ENCODE data around the gene E2F1.

Gene E2F1

GRCh38 chr20:33669873-33670640, 16.1 kb downstream of the E2F1 start:
- no peak for DNase-seq

GRCh38 chr20:33669224-33669623, 17.0 kb downstream of the E2F1 start:
- DNase-seq: no peak

DNA sequence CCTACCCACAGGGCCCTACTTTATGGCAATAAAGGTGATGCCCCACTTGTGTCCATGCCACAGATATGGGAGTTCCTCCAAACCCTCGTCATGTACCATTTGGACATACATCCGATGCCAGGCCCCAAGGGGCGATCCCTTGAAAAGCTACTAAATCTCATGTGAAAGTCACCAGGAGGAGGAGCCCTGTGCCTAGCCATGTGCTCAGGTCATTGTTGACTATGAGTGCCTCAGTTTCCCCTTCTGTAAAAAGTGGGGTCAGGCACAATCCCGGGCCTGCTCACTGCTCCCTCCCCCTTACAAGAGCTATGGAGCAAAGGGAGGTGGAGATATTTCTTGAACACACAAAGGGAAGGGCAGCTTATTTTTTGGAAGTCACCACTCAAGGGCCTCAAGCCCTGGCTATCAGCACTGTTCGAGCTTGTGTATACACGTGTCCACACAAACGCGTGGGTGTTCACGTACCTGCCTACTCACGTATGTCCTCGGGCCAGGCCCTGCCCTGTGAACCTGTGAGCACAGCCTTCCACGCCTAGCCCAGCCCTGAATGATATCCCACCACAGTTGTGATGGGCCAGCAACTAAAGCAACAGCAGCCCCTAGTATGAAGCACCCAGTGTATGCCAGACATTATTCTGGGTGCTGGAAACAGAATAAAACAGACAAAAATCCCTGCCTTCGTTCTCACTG, 17.6 kb downstream of the E2F1 start:
- no peak for DNase-seq

GRCh38 chr20:33667676-33668465, 18.3 kb downstream of the E2F1 start:
- peak; percentile 47 for DNase-seq

- no peak for DNase-seq
These were observed 18.9 kb downstream of the E2F1 start for GRCh38 chr20:33667245-33667675.

DNA sequence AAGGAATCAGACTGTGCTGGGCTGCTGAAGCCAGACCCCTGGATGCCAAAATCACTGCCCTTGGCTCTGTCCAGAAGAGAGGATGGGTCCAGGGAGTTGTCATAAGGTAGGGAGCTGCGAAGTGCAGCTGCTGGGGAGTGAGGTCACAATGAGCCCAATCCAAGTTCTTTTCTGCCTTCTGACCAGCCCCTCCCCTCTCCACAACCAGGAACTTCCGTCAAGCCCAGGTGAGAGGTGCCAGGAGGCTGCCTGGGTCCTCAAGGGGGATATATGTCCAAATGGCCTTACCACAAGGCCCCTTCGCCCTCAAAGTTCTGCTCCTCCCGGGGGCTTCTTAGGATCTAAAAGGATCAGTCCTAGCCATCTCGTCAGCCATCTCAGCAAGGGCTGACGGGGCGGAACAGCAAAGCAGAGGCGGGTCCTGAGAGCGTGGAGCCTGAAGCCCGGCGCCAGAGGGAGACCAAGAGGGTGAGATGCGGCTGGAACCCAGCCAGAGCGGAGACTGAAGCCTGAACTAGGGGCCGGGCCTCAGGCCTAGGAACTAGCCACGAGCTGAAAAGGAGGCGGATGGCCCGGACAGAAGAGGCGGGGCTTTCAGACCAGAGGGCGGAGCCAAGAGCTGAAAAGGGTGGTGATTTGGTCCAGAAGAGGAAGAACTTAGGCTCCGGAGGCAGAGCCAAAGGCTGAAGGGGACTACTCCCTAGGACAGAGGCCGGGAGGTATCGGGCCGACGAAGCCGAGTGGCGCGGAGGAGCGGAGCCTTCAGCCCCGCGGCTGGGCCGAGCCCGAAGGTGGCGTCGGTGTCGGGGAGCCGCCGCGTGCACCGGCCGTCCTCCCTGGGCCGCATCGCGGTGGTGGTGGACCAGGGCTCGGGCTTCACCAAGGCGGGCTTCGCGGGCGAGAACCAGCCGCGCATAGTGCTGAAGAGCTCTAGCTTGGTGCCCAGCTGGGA, 19.6 kb downstream of the E2F1 start, which contains the start of gene ACTL10:
Gene ACTL10 (plus strand): TSS at position 651 of the 952 bp plus-strand sequence. CDS start 555 bp downstream, outside the sequence.
- DNase-seq: peak; percentile 96

GRCh38 chr20:33664762-33665144, 21.4 kb downstream of the E2F1 start:
- DNase-seq: no peak

- no peak for DNase-seq
These were observed 22.0 kb downstream of the E2F1 start for GRCh38 chr20:33664085-33664761.

DNA sequence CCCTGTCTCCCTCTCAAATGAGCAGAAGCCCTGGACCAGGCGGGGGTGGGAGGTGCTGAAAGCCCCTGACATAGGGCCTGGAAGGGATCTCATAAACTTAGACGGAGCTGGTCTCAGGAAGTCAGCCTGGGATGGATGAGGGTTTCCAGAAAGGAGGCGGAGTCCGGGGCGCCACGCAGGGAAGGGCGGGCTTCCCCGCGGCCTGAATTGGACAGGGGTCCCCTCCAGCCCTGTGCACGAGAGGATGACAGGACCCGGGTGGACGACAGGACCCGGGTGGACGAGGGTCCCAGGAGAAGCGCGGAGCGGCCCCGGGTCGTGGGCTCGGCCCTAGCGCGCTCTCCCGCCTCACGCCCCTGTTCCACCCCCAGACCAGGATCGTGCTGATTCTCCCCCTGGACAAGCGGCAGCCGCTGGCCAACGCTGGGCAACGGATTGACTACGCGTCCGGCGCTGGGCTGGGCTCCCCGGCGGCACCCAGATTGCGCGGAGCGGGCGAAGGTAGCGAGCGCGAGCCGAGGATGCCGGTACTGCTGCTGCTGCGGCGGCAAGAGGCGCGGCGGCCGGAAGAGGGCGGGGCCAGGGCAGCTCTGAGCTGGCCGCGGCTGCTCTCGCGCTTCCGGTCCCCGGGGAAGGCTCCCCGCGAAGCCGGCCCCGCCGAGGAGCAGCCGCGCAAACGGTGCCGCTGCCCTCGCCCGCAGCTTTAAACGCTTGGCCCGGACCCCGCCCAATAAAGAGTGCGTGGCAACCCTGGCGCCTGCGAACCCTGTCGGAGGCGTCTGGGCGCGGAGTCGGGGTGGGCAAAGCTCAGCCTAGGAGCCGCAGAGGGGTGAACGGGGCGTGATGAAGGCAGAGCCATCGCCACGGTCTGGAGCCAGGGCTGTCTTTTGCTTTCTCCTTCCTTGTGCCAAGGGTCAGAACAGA, 22.8 kb downstream of the E2F1 start:
- peak; percentile 51 for DNase-seq

GRCh38 chr20:33662172-33662571, 24.0 kb downstream of the E2F1 start, which contains the start of gene C20orf144:
C20orf144 (plus strand) TSS chr20:33662327; CDS start chr20:33662346, 19 bp downstream.
- DNase-seq: no peak

GRCh38 chr20:33660685-33661058, 25.5 kb downstream of the E2F1 start:
- DNase-seq: no peak

DNA sequence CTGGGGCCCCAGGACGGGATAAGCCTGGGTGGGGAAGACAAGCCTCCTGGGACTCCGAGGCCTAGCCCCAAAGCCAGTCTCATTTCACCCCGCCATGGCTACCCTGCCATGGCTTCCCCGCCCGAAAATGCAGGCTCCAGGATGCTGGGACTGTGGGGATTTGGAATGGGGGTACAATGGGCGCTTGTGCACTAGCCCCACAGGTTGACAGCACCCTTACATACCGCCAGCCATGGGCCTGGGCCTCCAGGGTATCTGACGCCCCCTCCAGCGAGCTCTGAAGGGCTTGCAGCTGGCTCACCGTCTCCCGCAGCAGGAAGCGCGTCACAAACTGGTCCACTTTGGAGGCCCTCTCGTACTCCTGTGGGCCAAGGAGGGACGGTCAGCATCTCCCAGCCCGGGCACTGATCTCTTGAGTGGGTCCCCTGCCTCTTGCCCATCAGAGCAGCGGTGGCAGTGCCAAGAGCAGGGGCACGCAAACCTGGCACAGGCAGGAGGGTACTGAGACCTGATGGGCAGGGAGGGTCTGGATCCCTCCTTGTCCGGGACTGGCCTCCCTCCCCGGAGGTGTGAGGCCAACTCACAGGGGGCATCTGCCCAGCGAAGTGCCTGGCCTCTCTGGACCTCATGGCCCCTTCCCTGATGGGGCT, 26.0 kb downstream of the E2F1 start:
- no peak for DNase-seq

- DNase-seq: no peak
These were observed 26.7 kb downstream of the E2F1 start for GRCh38 chr20:33659341-33660034.

GRCh38 chr20:33658929-33659328, 27.3 kb downstream of the E2F1 start:
- DNase-seq: no peak

GRCh38 chr20:33658510-33658909, 27.7 kb downstream of the E2F1 start:
- DNase-seq: no peak

- DNase-seq: no peak
These were observed 28.5 kb downstream of the E2F1 start for GRCh38 chr20:33657704-33658095.

GRCh38 chr20:33656783-33657703, 29.1 kb downstream of the E2F1 start:
- DNase-seq: no peak
